SJSA1 (cell line): Measurements from ENCODE around the gene MEDAG. TPM values are rescaled to one million over a fixed set of nuclear protein-coding genes. Genes with fewer than 3 reads are reported as not detected.

Experiments
- DNase-seq, 2 experiments: peaks; one replicate each; pipeline ENCODE4 v3.0.0-alpha.2; 2015 to 2020; ENCODE audit warnings: low spot score in 2 of 2, low read depth in 1 of 2
- H3K27ac ChIP-seq: fragments of 250-450 bp; sonication (Bioruptor Pico); 2 replicates; pipeline ENCODE4 v1.5.1; 2020; ENCODE audit warnings: mild to moderate bottlenecking, moderate library complexity
- H3K27me3 ChIP-seq: fragments of 250-450 bp; sonication (Bioruptor Pico); replicated peaks from 2 replicates; pipeline ENCODE4 v1.5.1; 2020; ENCODE audit warnings: mild to moderate bottlenecking, moderate library complexity
- H3K36me3 ChIP-seq: fragments of 250-450 bp; sonication (Bioruptor Pico); 2 replicates; pipeline ENCODE4 v1.5.1; 2020; ENCODE audit warnings: mild to moderate bottlenecking
- H3K4me1 ChIP-seq: fragments of 250-450 bp; sonication (Bioruptor Pico); replicated peaks from 2 replicates; pipeline ENCODE4 v1.6.1; 2021; ENCODE audit warnings: mild to moderate bottlenecking
- H3K4me3 ChIP-seq: fragments of 250-450 bp; sonication (Bioruptor Pico); 2 replicates; pipeline ENCODE4 v1.5.1; 2020; ENCODE audit warnings: mild to moderate bottlenecking
- H3K9me3 ChIP-seq: fragments of 250-450 bp; sonication (Bioruptor Pico); replicated peaks from 2 replicates; pipeline ENCODE4 v1.5.1; 2020; ENCODE audit warnings: mild to moderate bottlenecking
- total RNA-seq: library from RNA; depleted of rRNA; stranded (reverse); fragments of >200 nt; shearing (Covaris generic); gene quantifications from 2 replicates; pipeline ENCODE4 v1.2.3, GENCODE V29; 2014

The MEDAG gene
- total RNA-seq, 1 experiment from 2014 or later = not detected

DNA sequence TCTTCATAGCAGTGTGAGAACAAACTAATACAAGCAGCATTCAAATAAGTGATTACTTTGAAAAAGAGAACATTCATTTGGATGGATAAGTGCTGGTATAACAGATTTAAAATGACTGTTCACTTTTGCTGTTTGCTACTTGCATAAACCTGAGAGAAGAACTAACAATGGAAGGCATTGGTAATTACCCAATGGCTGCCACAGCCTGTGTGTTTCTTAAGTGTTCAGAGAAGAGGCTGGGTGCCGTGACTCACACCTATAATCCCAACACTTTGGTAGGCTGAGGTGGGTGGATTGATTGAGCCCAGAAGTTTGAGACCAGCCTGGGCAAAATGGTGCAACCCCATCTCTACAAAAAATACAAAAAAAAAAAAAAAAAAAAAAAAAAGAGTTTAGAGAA lies 21.5 kb downstream of the MEDAG start:
- Histone ChIP-seq H3K27me3 (no peaks in the 10 kb centered on the region), H3K9me3 (no peaks in the 10 kb centered on the region), H3K36me3 (no peaks in the 10 kb centered on the region), H3K27ac (no peak overlapping the region), H3K4me3 (no peak overlapping the region), H3K4me1 (peaks cover 6% of the 10 kb centered on the region)
- no peak for DNase-seq

DNA sequence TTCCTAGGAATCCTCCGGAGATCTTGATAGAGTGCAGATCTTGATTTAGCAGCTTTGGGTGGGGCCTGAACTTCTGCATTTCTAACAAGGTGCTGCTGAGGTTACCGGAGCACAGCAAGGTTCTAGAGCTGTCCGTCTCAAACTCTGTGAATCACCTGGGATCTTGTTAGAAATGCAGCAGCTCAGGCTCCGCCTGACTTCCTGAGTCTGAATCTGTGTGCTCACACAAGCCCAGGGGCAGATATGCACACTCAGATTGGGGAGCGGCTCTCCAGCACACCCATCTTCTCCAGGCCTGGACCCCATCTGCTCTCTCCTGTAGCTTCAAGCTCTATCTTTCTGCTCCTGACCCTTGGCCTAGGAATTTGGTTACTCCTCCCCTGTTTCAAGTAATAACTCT lies 22.9 kb downstream of the MEDAG start:
- peaks cover 6% of the 10 kb centered on the region for H3K4me1 ChIP-seq
- H3K27ac ChIP-seq = no peak overlapping the region
- no peak overlapping the region for H3K4me3 ChIP-seq
- no peaks in the 10 kb centered on the region for H3K9me3 ChIP-seq
- H3K36me3 ChIP-seq = no peaks in the 10 kb centered on the region
- DNase-seq = no peak
- H3K27me3 ChIP-seq = no peaks in the 10 kb centered on the region

DNA sequence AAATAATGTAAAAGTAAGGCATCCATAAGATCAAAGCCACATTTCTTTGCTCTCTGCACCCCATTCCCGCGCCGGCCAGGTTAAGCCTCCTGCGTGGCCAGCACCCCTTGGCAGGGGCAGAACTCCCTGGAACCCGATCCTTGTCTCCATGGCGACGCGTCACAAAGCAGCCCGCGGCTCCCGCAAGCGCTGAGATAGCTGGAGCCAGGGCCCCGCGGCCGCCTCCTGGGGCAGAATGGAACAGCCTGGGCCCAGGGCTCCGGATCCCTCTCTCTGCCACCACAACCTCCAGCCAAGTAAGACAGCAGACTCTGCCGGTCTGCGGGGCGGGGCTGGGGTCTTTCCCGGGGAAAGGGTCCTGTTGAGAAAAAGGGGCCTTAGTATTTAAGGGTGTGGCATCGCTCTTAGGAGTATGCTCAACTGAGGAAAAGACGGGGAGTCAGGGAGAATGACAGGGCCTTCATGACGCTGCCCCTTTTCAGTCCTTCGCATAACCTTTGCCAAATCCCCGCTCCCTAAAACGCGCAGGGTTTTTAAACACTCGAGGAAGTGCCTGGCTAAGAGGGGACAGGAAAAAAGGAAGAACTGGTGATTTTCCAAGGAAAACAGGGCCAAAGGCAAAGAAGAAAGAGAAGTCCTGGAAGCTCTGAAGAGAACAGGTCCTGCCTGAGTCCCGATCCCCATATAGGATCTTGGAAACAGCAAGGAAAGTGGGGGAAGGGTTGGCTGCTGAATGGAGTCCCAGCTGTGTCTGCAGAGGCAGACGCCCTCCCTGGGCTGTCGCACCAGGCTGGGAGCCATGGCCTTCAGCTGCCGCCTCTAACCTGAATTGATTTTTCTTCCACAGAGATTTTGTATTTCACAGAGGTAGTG lies 26.6 kb downstream of the MEDAG start, which contains the start of gene TEX26:
TSS of gene TEX26 (plus strand) at position 176 of the 873 bp plus-strand sequence. CDS start at position 236, 60 bp downstream.
- Histone ChIP-seq H3K4me1 (no peaks in the 10 kb centered on the region), H3K27me3 (no peaks in the 10 kb centered on the region), H3K27ac (no peak within 1 kb of the TSS), H3K9me3 (no peaks in the 10 kb centered on the region), H3K4me3 (no peak within 1 kb of the TSS), H3K36me3 (no peaks in the 10 kb centered on the region)
- no peak for DNase-seq

DNA sequence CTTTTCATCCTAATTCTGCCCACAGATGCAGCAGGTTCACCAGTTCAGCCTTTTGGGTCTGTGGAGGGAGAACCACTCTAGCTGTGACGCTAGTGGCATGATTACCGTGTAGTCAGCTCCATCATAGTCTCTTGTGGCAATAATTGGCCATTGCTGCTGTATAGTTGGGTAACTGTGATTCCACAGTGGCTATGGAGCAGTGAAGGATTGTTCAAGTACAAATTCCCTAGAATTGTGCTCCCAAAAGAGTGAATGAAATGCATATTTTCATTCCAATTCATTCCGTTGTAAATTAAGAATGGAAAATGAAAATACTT lies 27.2 kb downstream of the MEDAG start:
- Histone ChIP-seq H3K36me3 (no peaks in the 10 kb centered on the region), H3K9me3 (no peaks in the 10 kb centered on the region), H3K4me3 (no peak overlapping the region), H3K4me1 (no peaks in the 10 kb centered on the region), H3K27ac (no peak overlapping the region), H3K27me3 (no peaks in the 10 kb centered on the region)
- no peak for DNase-seq

DNA sequence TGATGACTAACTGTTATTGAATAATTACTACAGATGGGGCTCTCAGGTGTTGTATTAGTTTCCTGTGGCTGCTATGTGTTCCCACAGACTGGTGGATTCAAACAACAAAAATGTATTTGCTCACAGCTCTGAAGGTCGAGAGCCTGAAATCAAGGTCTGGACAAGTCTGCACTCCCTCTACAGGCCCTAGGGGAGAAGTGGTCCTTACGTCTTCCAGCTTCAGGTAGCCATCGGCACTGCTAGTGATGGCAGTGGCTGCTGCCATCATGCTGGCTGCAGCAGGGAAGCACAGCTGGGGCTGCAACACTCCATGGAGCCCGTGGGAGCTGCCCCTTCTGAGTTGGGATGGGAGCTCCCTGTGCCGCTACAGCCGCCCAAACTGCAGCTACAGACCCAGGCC lies 28.3 kb downstream of the MEDAG start:
- H3K36me3 ChIP-seq = no peaks in the 10 kb centered on the region
- no peaks in the 10 kb centered on the region for H3K4me1 ChIP-seq
- H3K4me3 ChIP-seq = no peak overlapping the region
- H3K9me3 ChIP-seq = no peaks in the 10 kb centered on the region
- no peaks in the 10 kb centered on the region for H3K27me3 ChIP-seq
- no peak overlapping the region for H3K27ac ChIP-seq
- no peak for DNase-seq

DNA sequence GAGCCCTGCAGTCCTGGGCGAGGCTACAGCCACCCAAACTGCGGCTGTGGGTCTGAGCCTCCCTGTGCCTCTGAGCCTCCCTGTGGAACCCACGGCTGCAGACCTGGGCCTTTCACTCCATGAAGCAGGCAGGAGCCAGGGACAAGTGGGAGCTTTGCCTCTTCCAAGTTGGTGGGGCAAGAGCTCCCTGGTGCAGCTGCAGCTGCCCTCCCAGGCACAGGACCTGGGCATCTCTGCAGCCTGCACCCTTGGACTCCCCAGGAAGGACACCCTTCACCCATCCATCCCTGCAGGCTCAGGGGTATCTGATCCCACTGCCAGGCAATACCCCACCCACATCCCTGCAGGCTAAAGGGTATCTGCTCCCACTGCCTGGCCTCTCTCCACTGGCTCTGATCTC lies 28.7 kb downstream of the MEDAG start:
- Histone ChIP-seq H3K27me3 (no peaks in the 10 kb centered on the region), H3K4me1 (no peaks in the 10 kb centered on the region), H3K9me3 (no peaks in the 10 kb centered on the region), H3K27ac (no peak overlapping the region), H3K36me3 (no peaks in the 10 kb centered on the region), H3K4me3 (no peak overlapping the region)
- DNase-seq = no peak

DNA sequence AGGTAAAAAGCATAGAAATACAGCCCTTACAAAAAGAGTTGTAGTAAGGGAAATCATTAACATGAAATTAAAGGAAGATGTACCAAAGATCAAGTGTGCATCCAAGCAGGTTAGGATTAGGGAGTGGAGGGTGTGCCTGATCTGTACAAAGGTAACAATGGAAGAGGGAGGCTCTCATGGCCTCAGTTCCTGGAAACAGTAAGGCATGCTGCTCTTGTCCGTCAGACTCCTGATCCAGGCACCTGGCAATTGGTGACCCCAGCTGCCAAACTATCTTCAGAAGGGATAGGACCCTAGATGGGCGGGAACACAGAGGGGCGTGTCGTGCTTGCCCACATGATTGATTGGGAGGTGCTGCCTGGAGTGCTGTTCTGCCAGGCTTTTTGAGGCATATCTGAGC lies 30.9 kb downstream of the MEDAG start:
- no peaks in the 10 kb centered on the region for H3K27me3 ChIP-seq
- H3K4me3 ChIP-seq = no peak overlapping the region
- H3K27ac ChIP-seq = no peak overlapping the region
- no peaks in the 10 kb centered on the region for H3K4me1 ChIP-seq
- no peaks in the 10 kb centered on the region for H3K36me3 ChIP-seq
- no peak for DNase-seq
- no peaks in the 10 kb centered on the region for H3K9me3 ChIP-seq

DNA sequence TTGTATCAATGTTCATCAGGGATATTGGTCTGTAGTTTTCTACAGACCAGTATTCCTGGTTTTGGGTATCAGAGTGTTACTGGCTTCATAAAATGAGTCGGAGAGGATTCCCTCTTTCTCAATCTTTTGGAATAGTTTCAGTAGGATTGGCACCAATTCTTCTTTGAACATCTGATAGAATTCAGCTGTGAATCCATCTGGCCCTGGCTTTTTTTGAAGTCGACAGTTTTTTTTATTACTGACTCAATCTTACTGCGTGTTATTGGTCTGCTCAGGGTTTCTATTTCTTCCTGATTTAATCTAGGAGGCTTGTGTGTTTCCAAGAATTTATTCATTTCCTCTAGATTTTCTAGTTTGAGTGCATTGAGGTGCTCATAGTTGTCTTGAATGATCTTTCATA lies 37.8 kb downstream of the MEDAG start:
- H3K27me3 ChIP-seq = no peaks in the 10 kb centered on the region
- no peak for DNase-seq
- no peaks in the 10 kb centered on the region for H3K9me3 ChIP-seq
- H3K27ac ChIP-seq = no peak overlapping the region
- H3K36me3 ChIP-seq = no peaks in the 10 kb centered on the region
- no peak overlapping the region for H3K4me3 ChIP-seq
- H3K4me1 ChIP-seq = no peaks in the 10 kb centered on the region

DNA sequence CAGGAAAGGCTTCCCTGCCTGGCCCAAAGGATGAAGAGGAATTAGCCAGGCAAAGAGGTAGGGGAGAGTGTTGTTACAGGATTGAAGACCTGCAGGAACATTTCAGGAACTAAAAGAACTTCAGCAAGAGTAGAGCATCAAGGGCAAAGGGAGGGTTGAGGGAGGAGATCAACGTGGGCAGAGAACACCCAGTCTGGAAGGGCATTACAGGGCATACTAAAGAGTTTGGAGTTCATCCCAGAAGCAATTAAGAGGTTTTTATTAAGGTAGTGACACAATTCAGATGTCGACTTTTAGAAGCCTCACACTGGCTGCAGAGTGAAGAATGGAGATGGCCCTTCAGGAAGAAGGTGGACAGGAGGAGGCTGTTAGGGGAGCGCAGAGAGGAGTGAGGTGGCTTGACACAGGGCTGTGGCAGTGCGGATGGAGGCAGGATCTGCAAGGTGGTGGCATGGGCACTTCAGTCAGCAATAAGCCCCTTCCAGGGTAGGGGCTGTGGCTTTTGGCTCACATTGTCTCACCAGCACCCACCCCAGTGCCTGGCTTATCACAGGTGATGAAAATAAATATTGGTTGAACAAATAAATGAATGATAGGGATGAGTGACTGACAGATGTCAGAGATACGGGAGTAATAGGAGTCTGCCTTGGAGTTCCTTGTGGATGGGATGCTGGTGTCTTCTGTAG lies 51.3 kb downstream of the MEDAG start:
- no peak for DNase-seq
- no peaks in the 10 kb centered on the region for H3K27me3 ChIP-seq

DNA sequence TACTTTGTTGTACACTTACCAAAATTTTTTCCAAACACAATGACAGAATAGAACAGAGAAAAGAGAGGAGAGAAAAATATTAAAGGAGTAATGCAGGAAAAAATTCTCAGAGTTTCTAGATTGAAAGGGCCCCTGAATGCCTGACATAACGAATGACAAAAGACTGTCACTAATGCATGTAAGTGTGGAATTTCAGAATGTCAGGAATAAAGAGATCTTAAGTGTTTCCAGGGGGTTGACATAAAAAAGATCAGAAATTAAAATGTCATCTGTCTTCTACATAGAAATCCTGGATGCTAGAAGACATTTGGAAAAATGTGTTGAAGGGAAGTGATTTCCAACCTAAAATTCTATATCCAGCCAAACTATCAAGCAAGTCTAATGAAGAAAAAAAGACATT lies 53.6 kb downstream of the MEDAG start:
- no peaks in the 10 kb centered on the region for H3K4me1 ChIP-seq
- H3K36me3 ChIP-seq = no peaks in the 10 kb centered on the region
- H3K4me3 ChIP-seq = no peak overlapping the region
- DNase-seq = no peak
- no peaks in the 10 kb centered on the region for H3K9me3 ChIP-seq
- H3K27me3 ChIP-seq = no peaks in the 10 kb centered on the region
- no peak overlapping the region for H3K27ac ChIP-seq

More for the DNA sequence above, 51.3 kb downstream of the MEDAG start:
- Histone ChIP-seq H3K36me3 (no peaks in the 10 kb centered on the region), H3K9me3 (no peaks in the 10 kb centered on the region), H3K4me3 (no peak overlapping the region), H3K27ac (no peak overlapping the region), H3K4me1 (no peaks in the 10 kb centered on the region)

DNA sequence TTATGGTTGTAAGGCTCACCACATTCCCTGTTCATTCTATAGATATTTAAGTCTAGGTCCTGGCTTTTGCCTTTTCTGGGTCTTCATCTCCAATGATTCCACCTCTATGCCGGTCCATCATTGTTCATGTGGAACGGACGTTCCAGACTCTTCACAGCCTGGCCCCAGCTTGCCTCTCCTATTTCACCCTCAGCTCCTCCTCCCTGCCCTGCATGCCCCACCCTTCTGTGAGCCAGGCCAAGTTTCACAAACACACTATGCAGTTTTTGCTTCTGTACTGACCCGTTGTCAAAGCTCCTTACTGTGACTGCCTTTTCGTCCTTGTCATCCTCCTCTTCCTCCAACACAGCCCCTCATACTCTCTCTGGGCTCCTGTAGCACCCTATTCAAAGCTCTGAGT lies 57.7 kb downstream of the MEDAG start:
- Histone ChIP-seq H3K27ac (no peak overlapping the region), H3K4me3 (no peak overlapping the region), H3K36me3 (no peaks in the 10 kb centered on the region), H3K27me3 (no peaks in the 10 kb centered on the region), H3K9me3 (no peaks in the 10 kb centered on the region), H3K4me1 (no peaks in the 10 kb centered on the region)
- DNase-seq = no peak

DNA sequence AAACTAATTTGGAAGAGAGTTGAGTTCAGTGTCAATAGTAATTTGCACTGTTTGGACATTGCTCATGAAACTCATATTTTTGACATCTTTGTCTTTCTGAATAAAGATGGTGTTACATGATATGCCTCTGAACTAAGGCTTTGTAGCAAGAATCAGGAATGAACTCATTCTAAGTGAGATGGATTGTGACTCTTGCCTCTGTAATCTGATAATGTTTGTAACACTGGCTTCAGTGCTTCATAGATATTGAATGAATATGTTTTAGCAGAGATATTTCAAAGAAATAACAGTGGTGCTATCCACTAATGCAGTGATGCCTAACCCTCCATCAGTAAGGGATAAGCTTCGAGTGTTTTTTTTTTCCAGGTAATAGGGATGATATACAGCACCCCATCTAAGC lies 59.3 kb downstream of the MEDAG start:
- Histone ChIP-seq H3K27me3 (no peaks in the 10 kb centered on the region), H3K9me3 (no peaks in the 10 kb centered on the region), H3K27ac (no peak overlapping the region), H3K4me3 (no peak overlapping the region), H3K36me3 (no peaks in the 10 kb centered on the region), H3K4me1 (no peaks in the 10 kb centered on the region)
- no peak for DNase-seq

DNA sequence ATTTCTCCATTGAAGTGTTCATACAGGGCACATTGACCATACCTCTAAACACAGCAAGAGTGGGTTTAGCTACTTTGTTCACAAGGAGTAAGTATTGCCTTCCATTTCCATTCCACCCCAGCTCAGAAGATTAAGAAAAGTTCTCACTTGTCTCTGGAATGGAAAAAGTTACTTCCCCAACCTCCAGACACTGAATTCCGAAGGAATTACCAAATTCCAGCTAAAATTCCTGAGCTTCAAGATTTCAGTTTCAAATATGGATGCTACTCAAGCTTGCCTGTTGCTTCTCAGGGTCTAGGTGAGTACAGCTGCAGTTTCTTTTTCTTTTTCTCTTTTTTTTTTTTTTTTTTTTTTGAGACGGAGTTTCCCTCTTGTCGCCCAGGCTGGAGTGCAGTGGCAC lies 60.0 kb downstream of the MEDAG start:
- Histone ChIP-seq H3K27me3 (no peaks in the 10 kb centered on the region), H3K4me3 (no peak overlapping the region), H3K27ac (no peak overlapping the region), H3K9me3 (no peaks in the 10 kb centered on the region), H3K36me3 (no peaks in the 10 kb centered on the region), H3K4me1 (no peaks in the 10 kb centered on the region; the same call in 1 of the 2 replicates)
- DNase-seq = no peak

DNA sequence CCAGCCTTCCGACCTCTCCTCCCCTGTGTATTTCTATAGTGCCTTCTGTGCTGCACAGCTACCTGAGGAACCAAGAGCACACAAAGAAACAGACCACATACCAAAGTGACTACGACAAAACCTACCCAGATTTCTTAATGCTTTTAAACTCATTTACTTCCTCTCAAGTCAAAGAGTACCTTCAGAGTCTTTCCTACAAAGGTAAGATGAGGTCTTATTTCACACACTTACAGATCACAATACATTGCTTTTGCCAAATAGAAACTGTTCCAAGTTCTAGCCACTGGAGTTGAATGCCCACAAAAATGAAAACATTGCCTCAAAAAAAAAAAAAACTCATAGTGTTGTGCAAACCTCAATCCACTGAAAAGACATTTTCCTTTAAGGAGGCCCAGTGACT lies 62.8 kb downstream of the MEDAG start:
- Histone ChIP-seq H3K36me3 (no peaks in the 10 kb centered on the region), H3K4me1 (peaks cover 12% of the 10 kb centered on the region), H3K9me3 (no peaks in the 10 kb centered on the region), H3K4me3 (no peak overlapping the region), H3K27me3 (no peaks in the 10 kb centered on the region), H3K27ac (no peak overlapping the region)
- DNase-seq = no peak
